Measurements from ENCODE around the gene TMEM42.
"Not testable (repeated sequence)": the region's sequence is repeated elsewhere in the genome, so short reads cannot be mapped to it uniquely, and the experiment has no call there.

The TMEM42 gene

DNA sequence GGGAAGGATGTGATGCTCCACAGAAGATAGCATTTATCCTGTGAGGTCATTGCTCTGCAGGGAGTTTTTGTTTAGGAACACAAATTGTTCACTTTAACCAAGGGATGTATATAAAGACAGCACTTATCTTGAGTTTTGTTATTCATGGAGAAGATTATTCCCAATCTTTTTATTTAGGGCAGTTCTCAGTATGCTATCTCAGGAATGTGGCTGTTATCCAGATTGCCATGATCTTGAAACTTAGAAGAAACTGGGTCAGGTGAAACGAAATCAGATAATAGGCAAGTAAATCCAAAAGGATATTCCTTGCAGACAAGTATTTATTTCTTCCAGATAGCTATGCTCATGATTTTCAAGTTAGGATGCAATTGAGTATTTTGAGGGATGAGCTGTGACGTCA lies 19.3 kb upstream of the TMEM42 start:
- Histone ChIP-seq H3K27me3 (ENCODE audit: low read depth, low read length) (no peaks in the 10 kb centered on the region), H3K36me3 (ENCODE audit: control insufficient read depth in 1 of 2, insufficient read depth in 2 of 2, low read length in 2 of 2) (no peaks in the 10 kb centered on the region), H3K4me1 (ENCODE audit: control insufficient read depth in 1 of 2, insufficient read depth in 2 of 2, low read length in 2 of 2) (peaks cover 0 to 14% of the 10 kb centered on the region in 2 donors), H3K27ac (ENCODE audit: low read length) (no peak overlapping the region), H3K4me3 (ENCODE audit: low read depth in 1 of 2, low read length in 2 of 2) (no peak overlapping the region), H3K9me3 (ENCODE audit: control insufficient read depth in 1 of 2, low read length in 2 of 2) (no peaks in the 10 kb centered on the region)

DNA sequence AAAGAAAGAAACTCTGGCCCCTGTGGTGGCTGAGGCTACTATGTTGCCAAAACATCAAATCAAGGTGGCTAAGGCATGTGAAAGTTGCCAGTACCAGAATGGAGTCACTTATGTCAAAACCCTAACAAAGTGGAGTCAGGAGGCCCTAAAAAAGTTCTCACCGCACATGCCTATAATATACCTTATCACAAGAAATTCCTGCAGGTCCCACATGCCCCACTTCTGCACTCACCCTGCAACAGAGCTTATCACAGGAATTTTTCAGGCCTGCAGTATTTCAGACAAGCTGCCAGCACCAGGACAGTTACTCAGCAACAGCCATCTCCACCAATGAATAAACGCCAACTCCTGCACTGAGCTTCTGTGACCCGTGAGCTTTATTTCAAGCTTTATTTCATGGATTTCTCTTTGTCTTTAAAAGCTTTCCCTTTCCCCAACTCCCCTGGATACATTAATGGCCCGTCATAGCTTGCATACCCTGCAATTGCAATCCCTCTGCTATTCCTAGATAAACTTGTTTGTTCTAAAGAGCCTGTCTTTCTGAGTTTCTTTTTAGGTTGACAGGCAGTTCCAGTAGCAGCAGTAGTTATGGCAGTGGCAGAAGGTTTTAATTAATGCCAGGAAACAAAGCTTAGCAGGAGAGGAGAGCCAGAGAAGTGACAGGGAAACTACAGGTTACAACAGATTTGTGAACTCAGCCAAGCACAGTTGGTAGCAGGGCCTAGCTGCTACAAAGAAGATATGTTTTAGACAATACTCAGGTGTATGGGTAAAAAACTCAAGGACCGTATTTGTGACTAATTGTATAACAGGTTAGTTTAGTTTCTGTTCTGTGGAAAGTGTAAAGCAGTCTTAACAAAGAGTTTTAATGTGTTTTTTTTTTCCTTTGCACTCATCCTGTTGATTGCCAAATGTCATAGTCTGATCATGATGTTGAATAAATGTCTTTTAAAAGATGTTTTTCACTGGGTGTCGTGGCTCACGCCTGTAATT lies 15.9 kb upstream of the TMEM42 start:
- Histone ChIP-seq H3K4me3 (ENCODE audit: low read depth in 1 of 2, low read length in 2 of 2) (no peak overlapping the region), H3K4me1 (ENCODE audit: control insufficient read depth in 1 of 2, insufficient read depth in 2 of 2, low read length in 2 of 2) (peaks cover 0 to 14% of the 10 kb centered on the region in 2 donors), H3K27me3 (ENCODE audit: low read depth, low read length) (no peaks in the 10 kb centered on the region), H3K27ac (ENCODE audit: low read length) (no peak overlapping the region), H3K9me3 (ENCODE audit: control insufficient read depth in 1 of 2, low read length in 2 of 2) (no peaks in the 10 kb centered on the region), H3K36me3 (ENCODE audit: control insufficient read depth in 1 of 2, insufficient read depth in 2 of 2, low read length in 2 of 2) (no peaks in the 10 kb centered on the region)

- H3K27ac ChIP-seq (ENCODE audit: low read length) = no peak overlapping the region
- H3K4me3 ChIP-seq (ENCODE audit: low read depth in 1 of 2, low read length in 2 of 2) = no peak overlapping the region
- peaks cover 0 to 14% of the 10 kb centered on the region in 2 donors for H3K4me1 ChIP-seq (ENCODE audit: control insufficient read depth in 1 of 2, insufficient read depth in 2 of 2, low read length in 2 of 2)
- H3K27me3 ChIP-seq (ENCODE audit: low read depth, low read length) = no peaks in the 10 kb centered on the region
- no peaks in the 10 kb centered on the region for H3K9me3 ChIP-seq (ENCODE audit: control insufficient read depth in 1 of 2, low read length in 2 of 2)
- no peaks in the 10 kb centered on the region for H3K36me3 ChIP-seq (ENCODE audit: control insufficient read depth in 1 of 2, insufficient read depth in 2 of 2, low read length in 2 of 2)
Measured at GRCh38 chr3:44848634-44849033, 13.1 kb upstream of the TMEM42 start.

DNA sequence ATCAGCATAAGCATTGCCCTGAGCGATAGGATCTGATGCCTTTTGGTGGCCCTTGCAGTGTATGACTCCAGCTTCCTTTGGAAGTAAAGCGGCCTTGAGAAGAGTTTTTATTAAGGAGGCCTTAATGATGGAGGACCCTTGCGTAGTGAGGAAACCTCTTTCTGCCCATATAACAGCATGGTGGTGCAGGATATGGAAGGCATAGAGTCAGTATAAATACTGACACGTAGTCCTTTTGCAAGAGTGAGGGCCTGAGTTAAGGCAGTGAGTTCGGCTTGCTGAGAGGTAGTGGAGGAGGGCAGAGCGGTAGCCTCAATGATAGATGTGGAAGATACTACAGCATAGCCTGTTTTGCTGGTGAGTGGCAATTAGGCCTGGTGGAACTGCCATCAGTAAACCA lies 5.0 kb upstream of the TMEM42 start:
- not testable (repeated sequence) for H3K27ac ChIP-seq (ENCODE audit: low read length); H3K36me3 ChIP-seq (ENCODE audit: control insufficient read depth in 1 of 2, insufficient read depth in 2 of 2, low read length in 2 of 2); H3K9me3 ChIP-seq (ENCODE audit: control insufficient read depth in 1 of 2, low read length in 2 of 2); H3K4me1 ChIP-seq (ENCODE audit: control insufficient read depth in 1 of 2, insufficient read depth in 2 of 2, low read length in 2 of 2); H3K4me3 ChIP-seq (ENCODE audit: low read depth in 1 of 2, low read length in 2 of 2); H3K27me3 ChIP-seq (ENCODE audit: low read depth, low read length)

DNA sequence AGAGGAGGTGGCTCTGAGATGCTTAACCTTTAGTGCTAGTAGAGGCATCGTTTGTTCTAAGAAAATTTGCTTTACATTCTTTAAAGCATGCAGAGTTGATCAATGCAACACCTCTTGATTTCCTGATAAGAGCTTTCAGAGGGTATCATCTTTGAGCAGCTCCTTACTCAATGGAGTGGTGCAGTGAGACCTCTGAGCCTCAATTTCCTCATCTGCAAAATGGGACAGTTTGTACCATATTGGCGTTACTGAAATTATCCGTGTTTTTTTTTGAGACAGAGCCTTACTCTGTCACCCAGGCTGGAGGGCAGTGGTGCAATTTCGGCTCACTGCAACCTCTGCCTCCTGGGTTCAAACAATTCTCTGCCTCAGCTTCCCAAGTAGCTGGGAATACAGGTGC lies 1.6 kb upstream of the TMEM42 start:
- H3K9me3 ChIP-seq (ENCODE audit: control insufficient read depth in 1 of 2, low read length in 2 of 2) = no peaks in the 10 kb centered on the region
- H3K4me1 ChIP-seq (ENCODE audit: control insufficient read depth in 1 of 2, insufficient read depth in 2 of 2, low read length in 2 of 2) = peaks cover 6 to 7% of the 10 kb centered on the region in 2 donors
- peaks cover 0 to 1% of the 10 kb centered on the region in 2 donors for H3K36me3 ChIP-seq (ENCODE audit: control insufficient read depth in 1 of 2, insufficient read depth in 2 of 2, low read length in 2 of 2)
- H3K27ac ChIP-seq (ENCODE audit: low read length) = no peak overlapping the region
- H3K4me3 ChIP-seq (ENCODE audit: low read depth in 1 of 2, low read length in 2 of 2) = no peak overlapping the region
- no peaks in the 10 kb centered on the region for H3K27me3 ChIP-seq (ENCODE audit: low read depth, low read length)

DNA sequence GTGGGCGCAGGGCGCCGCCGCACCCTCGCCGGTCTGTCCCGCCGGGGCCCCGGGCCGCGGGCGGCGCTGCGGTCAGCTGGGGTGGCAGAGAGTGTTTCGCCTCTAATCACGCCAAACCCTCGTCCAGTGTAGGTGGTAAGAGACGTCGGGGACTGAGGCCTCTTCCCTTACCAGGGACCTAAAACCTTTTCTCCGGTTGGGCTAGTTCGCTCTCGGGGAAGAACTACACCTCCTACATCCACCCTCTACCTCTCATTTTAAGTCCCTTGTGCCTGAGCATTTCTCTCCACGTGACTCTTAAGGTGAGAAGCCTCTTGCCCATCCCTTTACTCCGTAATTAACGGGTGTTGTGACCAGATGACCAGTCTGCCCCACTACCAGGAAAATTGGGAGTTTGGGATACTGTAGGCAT lies 520 bp downstream of the TMEM42 start:
- Histone ChIP-seq H3K9me3 (ENCODE audit: control insufficient read depth in 1 of 2, low read length in 2 of 2) (no peaks in the 10 kb centered on the region), H3K36me3 (ENCODE audit: control insufficient read depth in 1 of 2, insufficient read depth in 2 of 2, low read length in 2 of 2) (peaks cover 0 to 9% of the 10 kb centered on the region in 2 donors), H3K27me3 (ENCODE audit: low read depth, low read length) (no peaks in the 10 kb centered on the region), H3K27ac (ENCODE audit: low read length) (peak overlapping the region; percentile 17), H3K4me3 (ENCODE audit: low read depth in 1 of 2, low read length in 2 of 2) (peak overlapping the region; percentile 57 to 65), H3K4me1 (ENCODE audit: control insufficient read depth in 1 of 2, insufficient read depth in 2 of 2, low read length in 2 of 2) (peaks cover 6 to 7% of the 10 kb centered on the region in 2 donors)

DNA sequence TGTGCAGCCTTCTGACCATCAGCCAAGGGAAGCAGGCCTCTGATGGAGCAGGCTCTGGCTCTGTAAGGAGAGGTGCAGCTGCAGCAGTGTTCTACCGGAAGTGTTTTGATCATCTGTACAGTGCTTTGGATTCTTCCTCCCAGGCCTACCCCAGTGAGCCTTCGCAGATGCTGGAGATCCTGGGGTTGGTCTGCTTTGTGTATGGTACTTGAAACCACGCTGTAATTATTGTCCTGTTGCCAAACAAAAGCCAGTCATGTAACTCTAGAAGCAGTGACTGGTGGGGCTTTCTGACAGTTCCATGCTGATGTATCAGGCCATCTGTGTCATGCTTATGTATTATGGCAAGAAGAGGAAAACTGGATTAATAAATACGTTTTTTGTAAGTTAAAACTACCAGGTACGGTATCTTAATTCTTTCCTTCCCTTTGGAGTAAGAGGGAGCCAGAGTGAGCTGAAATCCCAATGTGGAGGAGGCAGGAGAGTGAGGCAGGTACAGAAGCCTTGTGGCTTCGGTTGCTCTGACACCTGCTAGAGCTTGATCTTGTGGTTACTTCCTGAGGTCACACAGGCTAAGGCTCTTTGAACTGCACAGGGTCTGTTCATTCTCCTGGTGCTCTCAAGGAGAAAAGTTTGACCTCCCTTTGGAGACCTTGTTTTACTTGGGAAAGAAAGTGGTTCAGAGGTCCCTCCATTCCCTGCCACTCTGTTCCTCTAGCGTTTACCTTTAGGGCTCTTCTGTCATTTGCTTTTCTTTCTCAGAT lies 3.7 kb downstream of the TMEM42 start:
- Histone ChIP-seq H3K4me3 (ENCODE audit: low read depth in 1 of 2, low read length in 2 of 2) (no peak overlapping the region), H3K27me3 (ENCODE audit: low read depth, low read length) (no peaks in the 10 kb centered on the region), H3K9me3 (ENCODE audit: control insufficient read depth in 1 of 2, low read length in 2 of 2) (no peaks in the 10 kb centered on the region), H3K27ac (ENCODE audit: low read length) (no peak overlapping the region), H3K36me3 (ENCODE audit: control insufficient read depth in 1 of 2, insufficient read depth in 2 of 2, low read length in 2 of 2) (peaks cover 0 to 9% of the 10 kb centered on the region in 2 donors), H3K4me1 (ENCODE audit: control insufficient read depth in 1 of 2, insufficient read depth in 2 of 2, low read length in 2 of 2) (peaks cover 6 to 7% of the 10 kb centered on the region in 2 donors)

- Histone ChIP-seq H3K36me3 (ENCODE audit: control insufficient read depth in 1 of 2, insufficient read depth in 2 of 2, low read length in 2 of 2) (peaks cover 0 to 9% of the 10 kb centered on the region in 2 donors), H3K27ac (ENCODE audit: low read length) (no peak overlapping the region), H3K4me3 (ENCODE audit: low read depth in 1 of 2, low read length in 2 of 2) (no peak overlapping the region), H3K27me3 (ENCODE audit: low read depth, low read length) (no peaks in the 10 kb centered on the region), H3K4me1 (ENCODE audit: control insufficient read depth in 1 of 2, insufficient read depth in 2 of 2, low read length in 2 of 2) (peaks cover 4% of the 10 kb centered on the region in 2 donors), H3K9me3 (ENCODE audit: control insufficient read depth in 1 of 2, low read length in 2 of 2) (no peaks in the 10 kb centered on the region)
Measured at GRCh38 chr3:44867421-44868111, 5.9 kb downstream of the TMEM42 start.

DNA sequence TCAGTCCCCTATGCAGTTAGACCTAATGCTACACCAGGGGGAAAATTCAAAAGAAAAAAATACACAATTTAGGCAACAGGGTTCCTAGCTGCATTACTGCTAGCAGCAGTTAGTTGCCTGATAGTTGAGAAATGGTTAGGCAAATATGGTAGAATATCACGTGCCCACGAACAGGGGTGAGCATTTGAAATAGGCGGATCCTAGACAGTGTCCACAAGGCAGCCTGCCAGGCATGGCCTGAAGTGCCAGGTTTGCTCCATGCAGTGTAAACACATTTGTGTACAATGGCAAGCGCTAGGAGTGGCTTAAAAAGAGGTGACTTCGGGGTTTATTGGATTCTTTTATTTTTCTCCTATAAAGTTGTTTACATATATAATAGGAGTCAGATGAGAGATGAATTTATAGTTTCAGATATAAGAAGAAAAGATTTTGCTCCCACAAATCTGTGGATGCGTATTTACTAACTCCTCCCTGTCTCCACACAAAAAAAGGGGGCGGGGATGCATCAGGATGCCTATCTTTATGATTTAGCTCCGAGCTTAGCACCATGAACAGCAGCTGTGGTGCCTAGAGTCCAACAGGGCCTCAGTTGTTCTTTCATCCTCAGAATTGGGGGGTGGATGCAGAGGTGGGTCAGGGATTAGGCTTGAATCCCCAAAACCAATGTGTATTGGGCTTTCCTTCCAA lies 8.8 kb downstream of the TMEM42 start:
- Histone ChIP-seq H3K4me1 (ENCODE audit: control insufficient read depth in 1 of 2, insufficient read depth in 2 of 2, low read length in 2 of 2) (no peaks in the 10 kb centered on the region), H3K4me3 (ENCODE audit: low read depth in 1 of 2, low read length in 2 of 2) (no peak overlapping the region), H3K27me3 (ENCODE audit: low read depth, low read length) (no peaks in the 10 kb centered on the region), H3K27ac (ENCODE audit: low read length) (no peak overlapping the region), H3K36me3 (ENCODE audit: control insufficient read depth in 1 of 2, insufficient read depth in 2 of 2, low read length in 2 of 2) (peaks cover 0 to 3% of the 10 kb centered on the region in 2 donors), H3K9me3 (ENCODE audit: control insufficient read depth in 1 of 2, low read length in 2 of 2) (no peaks in the 10 kb centered on the region)

- Histone ChIP-seq H3K27ac (ENCODE audit: low read length) (no peak within 1 kb of the TSS), H3K27me3 (ENCODE audit: low read depth, low read length) (no peaks in the 10 kb centered on the region), H3K4me1 (ENCODE audit: control insufficient read depth in 1 of 2, insufficient read depth in 2 of 2, low read length in 2 of 2) (no peaks in the 10 kb centered on the region), H3K36me3 (ENCODE audit: control insufficient read depth in 1 of 2, insufficient read depth in 2 of 2, low read length in 2 of 2) (no peaks in the 10 kb centered on the region), H3K9me3 (ENCODE audit: control insufficient read depth in 1 of 2, low read length in 2 of 2) (no peaks in the 10 kb centered on the region), H3K4me3 (ENCODE audit: low read depth in 1 of 2, low read length in 2 of 2) (no peak within 1 kb of the TSS)
Measured at GRCh38 chr3:44874308-44874707, 12.6 kb downstream of the TMEM42 start, which contains the start of gene TGM4. TGM4 (plus strand) TSS chr3:44874608; CDS start chr3:44874679, 71 bp downstream.

Data from muscle layer of duodenum (tissue), 2 donors.